ENCODE results near the gene LRRC28.

The LRRC28 gene

DNA sequence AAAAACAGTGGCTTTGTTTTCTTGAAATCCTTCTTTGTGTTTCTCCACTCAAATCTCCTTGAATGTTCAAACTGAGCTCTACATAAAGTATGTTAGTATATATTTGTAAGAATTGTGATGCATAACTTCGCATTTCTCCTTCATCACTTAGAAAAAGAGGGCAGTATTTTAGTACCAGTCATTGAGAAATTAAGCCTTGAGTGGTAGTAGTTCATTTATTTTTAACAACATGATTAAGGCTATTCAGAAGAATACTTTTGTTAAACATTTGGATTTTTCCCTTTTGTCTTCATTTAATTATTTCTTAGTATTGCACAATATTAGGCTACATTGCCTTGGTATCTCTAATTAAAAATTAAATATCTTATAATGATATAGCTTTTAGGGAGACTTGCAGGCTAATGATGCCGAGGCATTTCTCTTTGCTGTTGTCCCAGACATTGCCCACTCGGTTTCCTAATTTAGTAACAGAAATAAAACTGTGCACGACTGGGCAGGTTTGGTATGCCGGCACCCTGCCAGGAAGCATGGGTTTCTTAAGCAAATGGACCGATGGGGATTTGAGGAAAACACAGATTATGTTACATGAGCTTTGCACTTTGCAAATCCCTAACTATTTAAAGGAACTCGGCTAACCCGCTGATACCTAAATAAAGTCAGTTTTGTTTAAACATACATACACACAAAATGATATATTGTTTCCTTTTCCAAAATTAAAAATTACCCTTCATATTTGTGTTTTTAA, 54.7 kb downstream of the LRRC28 start:
- DNase-seq (ENCODE audit: low read depth), result peak; percentile 81

DNA sequence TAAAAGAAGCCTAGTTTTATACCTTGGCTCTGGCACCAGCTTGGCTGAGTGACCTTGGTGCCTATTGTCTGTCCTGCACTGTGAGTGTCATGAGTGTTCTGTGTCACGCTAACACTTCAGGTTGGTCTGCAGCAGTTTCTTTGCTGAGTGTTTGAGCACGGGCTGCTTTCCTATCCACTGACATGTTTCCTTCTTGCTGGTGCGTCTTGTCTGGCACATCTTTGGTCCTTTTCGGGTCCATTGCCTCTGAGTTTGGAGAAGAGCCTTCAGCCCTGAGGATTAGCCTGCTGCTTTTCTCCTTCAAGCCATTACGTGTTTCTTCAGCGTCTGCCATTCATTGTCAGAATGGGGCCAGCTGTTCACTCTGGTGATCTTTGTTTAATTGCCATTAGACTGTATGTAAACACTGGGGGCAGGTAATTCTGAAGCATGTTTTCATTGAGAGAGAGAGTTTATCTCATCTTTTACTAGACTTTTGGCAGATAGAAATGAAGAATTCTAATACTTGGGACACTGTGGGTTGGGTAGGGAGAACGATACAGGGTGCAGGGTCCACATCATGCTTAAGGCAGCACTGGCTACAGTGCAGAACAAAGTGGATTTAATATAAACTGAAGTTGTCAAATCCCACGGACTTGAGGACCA, 55.5 kb downstream of the LRRC28 start:
- DNase-seq (ENCODE audit: low read depth), result no peak

DNA sequence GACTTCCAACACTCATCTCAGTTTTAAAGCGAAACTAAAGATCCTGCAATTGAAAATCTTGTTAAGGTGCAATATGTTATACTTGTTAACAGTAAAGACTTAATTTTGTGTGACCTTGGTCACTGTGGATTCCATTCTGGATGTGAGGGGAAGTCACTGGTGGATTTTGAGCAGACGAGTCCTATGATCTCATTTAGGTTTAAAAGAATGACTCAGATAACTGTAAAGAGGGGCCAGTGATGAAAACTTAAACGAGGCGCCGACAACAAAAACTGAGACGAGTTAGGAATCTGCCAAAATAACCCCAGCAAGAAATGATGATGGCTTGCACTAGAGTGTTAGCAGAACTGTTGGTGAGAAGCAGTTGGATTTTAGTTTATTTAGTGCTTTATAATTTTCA, 56.5 kb downstream of the LRRC28 start:
- no peak for DNase-seq (ENCODE audit: low read depth)

GRCh38 chr15:99310745-99311144, 59.5 kb downstream of the LRRC28 start:
- no peak for DNase-seq (ENCODE audit: low read depth)

GRCh38 chr15:99312228-99312627, 60.9 kb downstream of the LRRC28 start:
- DNase-seq (ENCODE audit: low read depth), result no peak

DNA sequence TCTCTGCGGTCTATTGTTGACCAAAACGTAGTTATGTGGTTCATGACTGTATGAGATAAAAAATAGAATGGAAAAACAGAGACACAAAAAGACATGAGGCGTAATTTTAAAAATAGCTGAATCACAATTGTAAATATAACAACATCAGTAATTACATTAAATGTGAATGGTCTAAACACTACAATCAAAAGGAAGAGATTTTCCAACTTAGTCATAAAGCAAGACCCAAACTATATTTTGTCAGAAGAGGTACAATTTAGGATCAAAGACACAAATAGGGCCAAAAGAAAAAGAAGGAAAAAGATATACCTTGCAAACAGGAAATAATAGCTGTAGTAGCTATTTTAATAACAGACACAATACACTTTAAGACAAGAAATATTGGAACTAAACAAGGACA, 61.5 kb downstream of the LRRC28 start:
- DNase-seq (ENCODE audit: low read depth), result no peak

DNA sequence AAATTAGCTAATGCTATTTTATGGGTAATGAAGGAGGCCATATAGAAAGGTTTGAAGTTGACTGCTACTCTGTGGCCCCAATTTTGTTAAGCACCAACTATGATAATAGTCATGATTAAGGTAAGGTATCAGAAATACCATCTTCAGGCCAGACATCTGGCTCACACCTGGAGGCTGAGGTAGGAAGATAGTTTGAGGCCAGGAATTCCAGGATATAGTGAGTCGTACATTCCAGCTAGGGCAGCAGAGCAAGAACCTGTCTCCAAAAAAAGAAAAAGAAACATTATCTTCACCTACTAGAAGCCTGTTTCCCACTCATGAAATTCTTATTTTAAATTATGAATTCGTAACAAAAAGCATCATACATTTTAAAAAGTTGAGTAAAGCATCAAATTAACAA, 64.4 kb downstream of the LRRC28 start:
- DNase-seq (ENCODE audit: low read depth), result no peak

DNA sequence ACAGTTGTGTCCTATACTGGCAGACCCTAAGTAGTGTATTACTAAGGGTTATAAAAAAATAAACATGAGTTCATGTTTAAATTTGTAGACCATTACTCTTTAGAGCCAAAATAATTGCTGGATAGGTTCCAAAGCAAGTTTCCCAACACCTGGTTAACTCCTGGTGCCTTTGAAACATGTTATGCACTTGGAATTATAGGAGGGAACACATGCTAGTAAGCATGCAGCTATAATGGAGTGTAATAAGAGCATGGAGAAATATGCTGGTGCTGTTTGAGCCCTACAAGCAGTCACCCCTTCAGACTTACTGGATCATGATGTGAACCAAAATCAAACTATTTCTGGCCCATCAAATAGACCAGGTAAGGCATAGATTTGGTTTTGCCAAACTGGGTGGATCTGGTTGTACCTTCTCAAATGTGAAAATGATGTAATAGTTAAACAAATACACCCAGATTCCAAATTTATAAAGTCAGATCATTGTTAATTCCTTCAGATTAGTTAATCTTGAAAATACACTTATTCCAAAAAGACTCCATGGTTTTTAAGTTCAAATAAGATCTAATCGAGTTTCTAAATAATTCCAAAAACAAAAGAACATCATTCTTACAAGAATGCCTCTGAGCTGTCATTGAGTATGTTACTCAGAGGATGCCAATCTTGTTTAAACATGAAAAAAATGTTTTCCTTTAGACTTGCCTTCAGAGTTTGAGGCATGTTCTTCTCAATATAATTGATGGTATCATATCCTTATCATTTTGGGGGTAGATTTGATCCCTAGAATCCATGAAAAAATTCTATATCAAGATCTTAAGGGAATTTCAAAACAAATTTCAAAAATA, 69.3 kb downstream of the LRRC28 start:
- DNase-seq (ENCODE audit: low read depth), result no peak

- DNase-seq (ENCODE audit: low read depth), result no peak
Measured at GRCh38 chr15:99321468-99321867, 70.2 kb downstream of the LRRC28 start.

GRCh38 chr15:99322643-99323405, 71.5 kb downstream of the LRRC28 start:
- DNase-seq (ENCODE audit: low read depth), result no peak

DNA sequence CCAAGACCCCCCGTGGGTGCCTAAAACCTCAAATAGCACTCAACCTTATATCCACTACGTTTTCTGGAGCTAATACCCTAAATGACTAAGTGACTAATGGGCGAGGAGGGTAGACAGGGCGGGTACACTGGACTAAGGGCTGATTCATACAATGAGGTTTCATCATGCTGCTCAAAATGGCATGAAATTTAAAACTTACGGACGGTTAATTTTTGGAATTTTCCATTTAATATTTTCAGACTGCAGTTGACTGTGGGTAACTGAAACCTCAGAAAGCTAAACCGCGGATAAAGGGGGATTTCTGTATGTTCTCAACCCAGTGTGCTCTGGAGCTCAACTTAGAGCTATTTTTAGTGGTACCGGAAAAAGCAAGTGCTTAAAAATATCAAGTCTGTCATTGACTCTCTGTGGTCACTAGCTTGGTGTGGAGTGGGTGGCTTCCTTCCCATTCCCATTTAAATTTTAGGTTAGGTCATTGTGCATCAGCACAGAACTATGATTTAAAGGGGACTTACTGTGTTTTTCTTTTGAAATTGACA, 72.9 kb downstream of the LRRC28 start:
- peak; percentile 72 for DNase-seq (ENCODE audit: low read depth)

DNA sequence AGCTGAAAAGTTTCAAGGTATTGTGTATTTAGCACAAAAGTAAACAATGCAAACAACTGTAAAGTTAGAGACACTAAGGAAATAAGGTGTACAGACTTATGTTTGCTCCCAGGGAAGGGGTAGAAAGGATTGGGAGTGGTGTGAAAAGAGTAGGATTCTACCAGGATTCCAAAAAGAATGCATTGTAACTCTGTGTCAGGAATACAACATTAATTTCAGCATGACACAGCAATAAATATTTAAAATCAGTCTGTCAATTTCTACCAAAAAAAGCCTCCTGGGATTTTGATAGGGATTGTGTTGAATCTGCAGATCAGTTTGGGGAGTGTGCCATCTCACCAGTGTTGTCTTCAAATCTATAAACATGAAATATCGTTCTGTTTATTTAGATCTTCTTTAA, 73.4 kb downstream of the LRRC28 start:
- no peak for DNase-seq (ENCODE audit: low read depth)

GRCh38 chr15:99326235-99326634, 75.0 kb downstream of the LRRC28 start:
- DNase-seq (ENCODE audit: low read depth), result no peak

DNA sequence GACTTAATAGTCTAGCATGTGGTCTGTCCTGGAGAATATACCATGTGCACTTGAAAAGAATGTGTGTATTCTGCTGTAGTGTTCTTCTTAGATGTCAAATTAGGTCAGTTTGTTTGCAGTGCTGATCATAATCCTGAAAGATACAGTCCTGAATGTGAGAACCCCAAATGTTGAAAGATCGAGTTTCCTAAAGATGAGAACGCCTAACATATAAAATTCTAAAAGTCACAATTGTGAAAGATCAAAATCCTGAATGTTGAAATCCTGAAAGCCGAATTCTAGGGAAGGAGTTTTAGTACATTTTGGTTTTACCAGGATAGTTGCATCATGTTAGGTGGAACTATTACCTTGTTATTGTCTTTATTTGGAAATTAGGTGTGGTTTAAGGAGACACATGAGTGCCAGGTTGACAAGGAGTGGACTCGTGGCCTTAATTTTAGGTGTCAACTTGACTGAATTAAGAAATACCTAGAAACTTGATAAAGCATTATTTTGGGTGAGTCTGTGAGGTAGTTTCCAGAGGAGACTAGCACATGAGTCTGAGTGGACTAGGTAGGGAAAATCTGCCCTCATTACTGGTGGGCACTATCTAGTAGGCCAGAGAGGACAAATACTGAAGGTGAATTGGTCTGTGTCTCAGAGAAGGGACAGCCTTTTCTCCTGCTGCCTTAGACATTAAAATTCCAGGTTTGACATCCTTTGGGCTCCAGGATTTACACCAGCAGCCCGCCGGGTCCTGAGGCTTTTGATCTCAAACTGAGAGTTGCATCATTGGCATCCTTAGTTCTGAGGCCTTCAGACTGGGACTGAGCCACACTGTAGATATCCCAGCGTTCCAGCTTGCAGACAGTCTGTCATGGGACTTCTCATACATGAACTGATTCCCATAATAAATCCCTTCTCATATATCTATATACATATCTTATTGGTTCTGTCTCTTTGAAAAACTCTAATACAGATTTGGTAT, 77.1 kb downstream of the LRRC28 start:
- DNase-seq (ENCODE audit: low read depth), result no peak

DNA sequence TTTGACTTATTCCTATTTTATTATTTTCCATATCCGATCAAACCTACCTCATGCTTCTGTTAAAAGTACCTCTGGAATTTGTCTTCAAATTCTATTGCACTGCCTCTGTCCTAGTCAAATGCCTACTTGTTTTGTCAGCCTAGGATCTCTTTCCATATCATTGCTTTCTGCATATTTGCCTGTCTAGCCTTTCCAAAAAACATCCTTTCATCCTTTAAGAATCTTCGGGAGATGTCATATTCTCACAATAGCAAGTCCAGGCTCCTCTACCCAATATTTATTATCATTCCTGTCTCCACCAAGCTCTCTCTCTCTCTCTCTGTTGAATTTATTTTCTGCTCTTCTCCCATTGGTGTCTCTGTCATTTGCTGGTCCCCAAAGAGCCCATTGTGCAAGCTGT, 80.1 kb downstream of the LRRC28 start:
- DNase-seq (ENCODE audit: low read depth), result no peak

GRCh38 chr15:99333413-99333812, 82.1 kb downstream of the LRRC28 start:
- DNase-seq (ENCODE audit: low read depth), result no peak

- DNase-seq (ENCODE audit: low read depth), result no peak
Measured at GRCh38 chr15:99333981-99334380, 82.7 kb downstream of the LRRC28 start.

DNA sequence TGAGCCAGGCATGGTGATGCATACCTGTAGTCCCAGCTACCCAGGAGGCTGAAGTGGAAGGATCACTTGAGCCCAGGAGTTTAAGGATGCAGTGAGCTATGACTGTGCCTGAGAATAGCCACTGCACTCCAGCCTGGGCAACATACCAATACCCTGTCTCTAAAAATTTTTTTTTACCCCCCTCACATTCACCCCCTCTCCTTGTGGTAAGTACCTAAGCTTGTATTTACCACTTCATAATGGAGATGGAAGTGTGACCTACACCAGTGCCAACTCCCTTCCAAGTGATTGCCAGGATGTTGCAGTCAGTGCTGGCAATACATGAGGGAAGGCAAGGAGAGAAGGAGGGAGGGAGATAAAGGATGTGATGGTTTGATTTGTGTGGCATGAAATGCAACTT, 84.2 kb downstream of the LRRC28 start:
- DNase-seq (ENCODE audit: low read depth), result no peak

DNA sequence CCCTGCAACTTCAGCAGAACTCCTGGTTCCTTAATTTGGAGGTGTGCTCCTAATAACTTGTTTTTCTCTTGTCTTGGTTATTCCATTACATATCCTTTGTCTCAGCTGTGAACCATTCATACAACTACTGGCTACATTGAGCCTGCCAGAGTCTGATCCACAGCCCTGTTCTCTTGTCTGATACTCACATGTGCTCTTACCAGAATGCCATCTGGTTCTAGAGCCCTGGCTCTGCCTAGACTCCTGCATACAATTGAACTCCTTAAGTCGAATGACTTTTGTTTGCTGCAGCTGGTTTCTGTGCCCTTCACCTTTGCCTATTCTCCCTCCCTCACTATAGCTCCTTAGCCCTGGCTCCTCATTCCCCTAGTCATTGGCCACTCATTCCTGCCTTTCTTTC, 85.5 kb downstream of the LRRC28 start:
- DNase-seq (ENCODE audit: low read depth), result no peak

DNA sequence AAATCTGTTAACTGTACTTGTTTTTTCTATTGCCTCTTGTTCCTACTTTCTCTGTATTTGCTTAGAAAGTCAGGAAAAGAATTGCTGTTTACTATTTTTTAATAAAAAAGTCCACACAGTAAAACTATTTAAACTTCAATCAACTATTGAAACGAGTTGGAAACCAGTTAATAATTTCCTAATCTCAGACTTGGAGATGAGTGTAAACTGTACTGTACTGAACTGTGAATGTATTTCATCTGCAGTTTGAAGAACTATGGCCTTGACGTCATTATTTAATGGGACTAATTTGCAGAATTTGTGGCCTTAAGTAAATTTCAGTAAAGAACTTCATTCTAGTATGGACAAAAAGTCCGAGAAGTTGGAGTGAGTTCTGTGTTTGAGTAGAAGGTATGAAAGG, 89.1 kb downstream of the LRRC28 start:
- no peak for DNase-seq (ENCODE audit: low read depth)

DNA sequence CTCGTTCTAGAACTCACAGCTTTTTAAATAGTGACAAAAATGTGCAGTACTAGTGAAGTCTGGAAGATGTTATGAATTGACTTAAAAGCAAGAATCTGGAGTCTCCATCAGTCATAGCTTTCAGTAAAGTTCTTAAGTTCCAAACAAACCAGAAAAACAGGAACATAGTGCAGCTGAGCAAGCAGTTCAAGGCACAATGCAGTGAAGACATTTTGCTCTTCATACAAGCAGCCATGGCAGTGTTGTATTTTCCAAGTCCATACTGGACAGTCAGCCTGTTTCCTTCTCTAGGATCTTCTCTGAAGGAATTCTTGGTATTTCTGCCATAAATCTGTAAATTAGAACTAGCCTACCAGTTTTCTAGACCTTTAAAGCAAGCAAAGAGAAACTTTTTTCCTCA, 90.5 kb downstream of the LRRC28 start:
- no peak for DNase-seq (ENCODE audit: low read depth)

Data from fibroblast of the conjunctiva (primary cell).